GM18498 (cell line): Measurements from ENCODE around the gene ZNF337.
"Not testable (repeated sequence)": the region's sequence is repeated elsewhere in the genome, so short reads cannot be mapped to it uniquely, and the experiment has no call there.

Experiments used
- ATAC-seq: cut with Tn5 transposase; IDR thresholded peaks from one replicate; pipeline ENCODE4 v1.9.1; 2021; ENCODE audit warnings: mild to moderate bottlenecking, moderate library complexity; ENCODE audit not compliant: unreplicated experiment

The ZNF337 gene

GRCh38 chr20:25630615-25631014 lies 66.0 kb downstream of the ZNF337 start:
- ATAC-seq, result not testable (repeated sequence)

- no peak for ATAC-seq
These were observed 66.7 kb downstream of the ZNF337 start for GRCh38 chr20:25629816-25630499.

- no peak for ATAC-seq
These were observed 69.9 kb downstream of the ZNF337 start for GRCh38 chr20:25626779-25627178.

GRCh38 chr20:25624500-25624939 lies 72.1 kb downstream of the ZNF337 start:
- no peak for ATAC-seq
